NCI-H1105 (cell line): Measurements from ENCODE around the gene TMEM203.

Experiments
- DNase-seq: peaks from one replicate; lab custom pipeline; 2025; lab: John Stamatoyannopoulos, UW

The TMEM203 gene

GRCh38 chr9:137194909-137195308 is 10.5 kb downstream of the TMEM203 start:
- DNase-seq = peak; percentile 73

GRCh38 chr9:137194388-137194787 is 11.1 kb downstream of the TMEM203 start:
- no peak for DNase-seq

- no peak for DNase-seq
Observed at GRCh38 chr9:137193771-137194170, 11.7 kb downstream of the TMEM203 start.

- DNase-seq = no peak
Observed at GRCh38 chr9:137192859-137193258, 12.6 kb downstream of the TMEM203 start.

GRCh38 chr9:137192448-137192780 is 13.0 kb downstream of the TMEM203 start:
- no peak for DNase-seq

GRCh38 chr9:137191691-137192447 is 13.6 kb downstream of the TMEM203 start:
- DNase-seq = no peak

GRCh38 chr9:137191245-137191644 is 14.2 kb downstream of the TMEM203 start:
- no peak for DNase-seq

- DNase-seq = no peak
Observed at GRCh38 chr9:137190315-137190856, 15.1 kb downstream of the TMEM203 start.

GRCh38 chr9:137189297-137190295 is 15.9 kb downstream of the TMEM203 start:
- DNase-seq = no peak

GRCh38 chr9:137188490-137189296 is 16.8 kb downstream of the TMEM203 start, which contains the start of the genes ANAPC2 and SSNA1:
Gene ANAPC2, minus strand, starts transcription at chr9:137188560. Its CDS starts 28 bp downstream, at chr9:137188532.
Gene SSNA1, plus strand, starts transcription at chr9:137188676. Its CDS starts 51 bp downstream, at chr9:137188727.
- DNase-seq = peak; percentile 85

- no peak for DNase-seq
Observed at GRCh38 chr9:137188086-137188489, 17.4 kb downstream of the TMEM203 start.

GRCh38 chr9:137187386-137187785 is 18.1 kb downstream of the TMEM203 start:
- no peak for DNase-seq

GRCh38 chr9:137186385-137186784 is 19.1 kb downstream of the TMEM203 start:
- DNase-seq = no peak

GRCh38 chr9:137185921-137186320 is 19.5 kb downstream of the TMEM203 start:
- no peak for DNase-seq

- no peak for DNase-seq
Observed at GRCh38 chr9:137184881-137185660, 20.4 kb downstream of the TMEM203 start.

GRCh38 chr9:137183980-137184595 is 21.4 kb downstream of the TMEM203 start:
- no peak for DNase-seq

GRCh38 chr9:137182836-137183235 is 22.6 kb downstream of the TMEM203 start:
- no peak for DNase-seq

- no peak for DNase-seq
Observed at GRCh38 chr9:137181680-137182079, 23.8 kb downstream of the TMEM203 start.

- DNase-seq = no peak
Observed at GRCh38 chr9:137180491-137180890, 25.0 kb downstream of the TMEM203 start.

- DNase-seq = no peak
Observed at GRCh38 chr9:137179761-137180160, 25.7 kb downstream of the TMEM203 start.
